HepG2 (cell line): ENCODE measurements around the gene TXNIP. TPM values are rescaled to one million over a fixed set of nuclear protein-coding genes. Genes with fewer than 3 reads are reported as not detected.

Source experiments
- ATAC-seq: fragments of 200-7000 bp; cut with Tn5 transposase; 3 replicates; pipeline ENCODE4 v1.9.1; 2020; ENCODE audit warnings: mild to moderate bottlenecking, moderate library complexity
- BruUV-seq: library from RNA; stranded (reverse); fragments of 400-500 nt; replicated peaks from 2 replicates; lab custom pipeline; 2021; lab: Mats Ljungman, UMichigan
- CTCF ChIA-PET: fragments of 300-600 bp; formaldehyde crosslinking; extraction: SDS; loops from one replicate; lab custom pipeline; 2021; ENCODE audit warnings: low total read pairs, inconsistent platforms, low intra/inter-chr PET ratio; lab: Yijun Ruan, JAX
- POLR2A ChIA-PET: fragments of 350-600 bp; sonication (Branson Sonifier 250); formaldehyde crosslinking; loops from one replicate; lab custom pipeline; 2020; ENCODE audit warnings: antibody characterized with exemption, inconsistent platforms; lab: Yijun Ruan, JAX
- DNase-seq: peaks from one replicate; pipeline ENCODE4 v3.0.0-alpha.2; 2015; ENCODE audit warnings: low spot score
- FAIRE-seq: peaks from 3 replicates; lab custom pipeline; 2011; peaks lifted over from hg19 to GRCh38; lab: Jason Lieb, UNC
- H2AFZ ChIP-seq: one replicate; pipeline ENCODE4 v1.6.1; 2011; ENCODE audit warnings: low read length, inconsistent platforms
- H3K27ac ChIP-seq: fragments of 300-600 bp; 3 replicates; pipeline ENCODE4 v1.8.0; 2011; ENCODE audit warnings: mixed run types, mild to moderate bottlenecking, mixed read lengths, low read length, inconsistent platforms; ENCODE audit not compliant: insufficient read depth; ENCODE audit errors: extremely low read length
- H3K27me3 ChIP-seq, 2 experiments: fragments of 200-600 bp in 1 of 2; 2 replicates in 1 of 2; 3 replicates in 1 of 2; pipeline versions ENCODE4 v1.6.0 to v1.8.0; 2011; ENCODE audit warnings: low read length in 2 of 2, mild to moderate bottlenecking in 2 of 2, moderate library complexity in 2 of 2, inconsistent platforms in 1 of 2; ENCODE audit not compliant: insufficient read depth in 2 of 2, control insufficient read depth in 1 of 2
- H3K36me3 ChIP-seq, 2 experiments: fragments of 200-600 bp in 1 of 2; replicated peaks in 1 of 2; 2 replicates in 1 of 2; 3 replicates in 1 of 2; pipeline versions ENCODE4 v1.5.1 to v1.8.0; 2011; ENCODE audit warnings: low read length in 2 of 2, inconsistent platforms in 1 of 2; ENCODE audit not compliant: insufficient read depth in 2 of 2, control insufficient read depth in 1 of 2
- H3K4me1 ChIP-seq: 2 replicates; pipeline ENCODE4 v1.5.1; 2012; ENCODE audit warnings: low read length, inconsistent platforms; ENCODE audit not compliant: insufficient read depth
- H3K4me2 ChIP-seq: 2 replicates; pipeline ENCODE4 v1.6.0; 2011; ENCODE audit warnings: low read depth, low read length, inconsistent platforms
- H3K4me3 ChIP-seq, 3 experiments: fragments of 200-600 bp in 1 of 3; sonication (generic), shearing (Covaris generic) in 1 of 3; replicated peaks in 1 of 3; 2 replicates each; pipeline ENCODE4 v1.5.1; 2011 to 2016; ENCODE audit warnings: low read length in 3 of 3, inconsistent platforms in 2 of 3, low read depth in 2 of 3, mild to moderate bottlenecking in 2 of 3, control low read depth in 1 of 3, mixed read lengths in 1 of 3; ENCODE audit not compliant: insufficient read depth in 1 of 3
- H3K79me2 ChIP-seq: one replicate; pipeline ENCODE4 v1.6.1; 2011; ENCODE audit warnings: low read length, inconsistent platforms; ENCODE audit not compliant: insufficient read depth
- H3K9ac ChIP-seq: 2 replicates; pipeline ENCODE4 v1.6.0; 2011; ENCODE audit warnings: mild to moderate bottlenecking, low read depth, low read length, inconsistent platforms; ENCODE audit not compliant: insufficient read depth
- H3K9me3 ChIP-seq: 2 replicates; pipeline ENCODE4 v1.5.1; 2012; ENCODE audit warnings: mild to moderate bottlenecking, low read length
- H4K20me1 ChIP-seq: 2 replicates; pipeline ENCODE4 v1.6.0; 2011; ENCODE audit warnings: inconsistent platforms, mild to moderate bottlenecking, low read length, moderate library complexity; ENCODE audit not compliant: insufficient read depth
- ARID2 ChIP-seq: sonication (generic); formaldehyde crosslinking; IDR thresholded peaks from 2 replicates; pipeline ENCODE4 v1.8.1; 2022; ENCODE audit warnings: mild to moderate bottlenecking, missing genetic modification reagents, borderline replicate concordance
- CHD4 ChIP-seq: fragments of 200-600 bp; sonication (generic); IDR thresholded peaks from 2 replicates; pipeline ENCODE4 v1.7.0; 2017; ENCODE audit warnings: mild to moderate bottlenecking, low read length, borderline replicate concordance
- HNRNPH1 ChIP-seq: fragments of 200-400 bp; formaldehyde crosslinking; optimal IDR thresholded peaks from 2 replicates; pipeline ENCODE3; 2017; ENCODE audit warnings: mild to moderate bottlenecking, low read depth, low read length
- KLF11 ChIP-seq: IDR thresholded peaks from 2 replicates; pipeline ENCODE4 v1.6.1; 2016; ENCODE audit warnings: missing compliant biosample characterization
- MBD4 ChIP-seq: IDR thresholded peaks from 2 replicates; pipeline ENCODE4 v1.6.1; 2012; ENCODE audit warnings: low read length, inconsistent platforms, borderline replicate concordance
- PLRG1 ChIP-seq: fragments of 450-650 bp; conservative IDR thresholded peaks from 2 replicates; pipeline ENCODE4 v1.6.1; 2016
- RAD51 ChIP-seq: fragments of 450-650 bp; IDR thresholded peaks from 2 replicates; pipeline ENCODE4 v1.6.1; 2016; ENCODE audit warnings: borderline replicate concordance
- TSC22D2 ChIP-seq: sonication (generic); formaldehyde crosslinking; IDR thresholded peaks from 2 replicates; pipeline ENCODE4 v1.5.1; 2020; ENCODE audit warnings: missing genetic modification reagents, mild to moderate bottlenecking, borderline replicate concordance
- ZFYVE20 ChIP-seq: sonication (generic); formaldehyde crosslinking; IDR thresholded peaks from 2 replicates; pipeline ENCODE4 v1.8.0; 2023; ENCODE audit warnings: low read depth, mild to moderate bottlenecking, moderate library complexity, missing genetic modification reagents, borderline replicate concordance
- ZNF556 ChIP-seq: sonication (generic); formaldehyde crosslinking; IDR thresholded peaks from 2 replicates; pipeline ENCODE4 v1.4.0; 2020; ENCODE audit warnings: mild to moderate bottlenecking, missing genetic modification reagents, borderline replicate concordance
- ZSCAN31 ChIP-seq: sonication (generic); formaldehyde crosslinking; IDR thresholded peaks from 2 replicates; pipeline ENCODE4 v1.5.0; 2020; ENCODE audit warnings: low read depth, mild to moderate bottlenecking, missing genetic modification reagents
- WGBS: methylation state at CpG from one replicate; pipeline ENCODE4 v1.1.6; 2017; ENCODE audit warnings: low lambda C conversion rate; 5-methylcytosine and 5-hydroxymethylcytosine counted together
- in situ Hi-C: cut with HindIII; loops from 2 replicates; pipeline ENCODE4 v1.10.0; 2017; ENCODE audit warnings: low pct_unique_long_range_greater_than_20kb; ENCODE audit not compliant: extremely low pct_ligation_motif_present
- intact Hi-C: fragments of 100-400 bp; cut with micrococcal nuclease; formaldehyde crosslinking; loops from one replicate; pipeline ENCODE4 v1.10.0; 2022; ENCODE audit not compliant: unreplicated experiment
- polyA plus RNA-seq, 8 experiments: library from polyadenylated mRNA; depleted of rRNA in 3 of 8; stranded (reverse) in 7 of 8; unstranded in 1 of 8; fragments of >200 nt; fragmentation: Illumina TruSeq in 4 of 8; extraction: Trizol in 4 of 8; gene quantifications; 2 replicates each; pipeline versions ENCODE4 v1.2.1 to v1.2.3, GENCODE V29; 2011 to 2016; ENCODE audit warnings: low read depth in 4 of 8, missing spikeins in 1 of 8, mixed read lengths in 1 of 8; ENCODE audit not compliant: insufficient read depth in 1 of 8
- total RNA-seq, 5 experiments: library from RNA; depleted of rRNA; stranded (reverse); fragments of >200 nt; fragmentation: Illumina TruSeq; extraction: Trizol; gene quantifications; 2 replicates each; pipeline ENCODE4 v1.2.3, GENCODE V29; 2016; ENCODE audit warnings: low read depth in 1 of 5
- TF ChIP-seq, protein P1 (sequence below): sonication (generic); formaldehyde crosslinking; IDR thresholded peaks from 2 replicates; pipeline ENCODE4 v1.5.0; 2020; ENCODE audit warnings: missing genetic modification reagents
- TF ChIP-seq, protein P2 (sequence below): sonication (generic); formaldehyde crosslinking; IDR thresholded peaks from 2 replicates; pipeline ENCODE4 v1.4.0; 2020; ENCODE audit warnings: mild to moderate bottlenecking, missing genetic modification reagents
- TF ChIP-seq, protein P3 (sequence below): sonication (generic); formaldehyde crosslinking; IDR thresholded peaks from 2 replicates; pipeline ENCODE4 v1.8.1; 2023; ENCODE audit warnings: mild to moderate bottlenecking, moderate library complexity, missing genetic modification reagents

Gene TXNIP
- total and polyA plus RNA-seq, 2 of the 13 experiments (the other 11 are each of a cell fraction or from before 2014, with no cell fraction given), result 24.4 to 237 TPM

DNA sequence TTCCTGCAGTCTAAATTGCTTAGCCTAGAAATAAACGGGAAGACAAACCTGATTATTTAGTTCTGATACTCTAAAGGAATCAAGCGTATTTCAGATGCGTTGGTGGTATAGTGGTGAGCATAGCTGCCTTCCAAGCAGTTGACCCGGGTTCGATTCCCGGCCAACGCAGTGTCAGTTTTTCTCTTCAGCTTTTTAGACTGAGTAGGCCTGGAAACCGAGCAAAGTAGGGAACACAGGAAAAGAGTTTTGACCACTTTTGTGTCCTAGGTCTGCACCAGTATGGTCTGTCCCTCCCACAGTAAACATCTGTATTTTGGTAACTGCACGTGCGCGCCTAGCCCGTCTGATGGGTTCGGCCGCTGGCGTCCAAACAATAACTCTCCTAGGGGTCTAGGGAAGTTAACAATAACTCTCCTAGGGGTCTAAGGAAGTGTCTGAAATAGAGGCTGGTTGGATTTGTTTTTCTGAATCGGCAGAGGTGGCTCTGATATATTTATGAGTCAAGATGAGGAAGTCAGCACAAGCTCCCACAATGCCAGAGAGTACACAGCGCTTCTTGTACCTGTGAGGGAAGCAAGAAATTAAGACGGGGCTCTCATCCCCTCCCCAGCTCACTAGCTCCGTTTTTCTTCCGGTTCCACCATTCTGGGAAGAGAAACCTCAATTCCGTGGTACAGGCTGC is 40.7 kb upstream of the TXNIP start (continued):
- TF ChIP-seq, protein P1, sequence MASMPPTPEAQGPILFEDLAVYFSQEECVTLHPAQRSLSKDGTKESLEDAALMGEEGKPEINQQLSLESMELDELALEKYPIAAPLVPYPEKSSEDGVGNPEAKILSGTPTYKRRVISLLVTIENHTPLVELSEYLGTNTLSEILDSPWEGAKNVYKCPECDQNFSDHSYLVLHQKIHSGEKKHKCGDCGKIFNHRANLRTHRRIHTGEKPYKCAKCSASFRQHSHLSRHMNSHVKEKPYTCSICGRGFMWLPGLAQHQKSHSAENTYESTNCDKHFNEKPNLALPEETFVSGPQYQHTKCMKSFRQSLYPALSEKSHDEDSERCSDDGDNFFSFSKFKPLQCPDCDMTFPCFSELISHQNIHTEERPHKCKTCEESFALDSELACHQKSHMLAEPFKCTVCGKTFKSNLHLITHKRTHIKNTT, result 0 out of 2 replicates have a peak, but pooled peaks have one; percentile 38
- TF ChIP-seq, all 625 proteins: peak for 100

DNA sequence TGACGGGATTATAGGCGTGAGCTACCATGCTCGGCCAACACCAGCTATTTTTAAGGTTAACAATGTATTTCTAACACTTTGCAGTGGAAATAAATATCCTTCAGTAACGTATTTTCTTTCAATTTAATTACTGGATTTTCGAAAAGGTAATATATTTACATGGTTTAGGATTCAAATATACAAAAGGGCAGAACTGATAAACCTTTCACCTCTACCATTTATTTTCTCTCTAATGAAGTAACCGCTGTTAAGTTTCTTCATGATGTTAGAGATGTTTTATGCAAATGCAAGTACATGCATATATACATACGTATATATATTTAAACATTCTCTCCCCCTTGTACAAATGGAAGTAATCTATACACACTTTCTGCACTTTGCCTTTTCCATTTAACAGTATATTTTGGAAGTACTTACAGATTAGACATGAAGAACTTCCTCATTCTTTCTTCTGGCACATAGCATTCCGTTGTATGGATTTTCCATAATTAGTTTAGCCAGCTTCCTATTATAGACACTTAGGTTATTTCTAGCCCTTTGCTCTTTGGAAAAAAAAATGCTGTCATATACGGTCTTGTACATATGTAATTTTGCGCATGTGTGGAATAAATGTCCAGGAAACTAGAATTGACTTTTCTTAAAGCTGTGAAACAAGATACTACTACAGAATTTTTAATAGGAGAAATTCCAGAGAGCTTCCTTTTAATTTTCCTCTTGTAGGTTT is 40.0 kb upstream of the TXNIP start:
- DNase-seq (peak; percentile 41), ATAC-seq (no peak), FAIRE-seq (peak; percentile 56)
- no peaks in the 10 kb centered on the region for H3K36me3 ChIP-seq
- peak overlapping the region; percentile 73 to 86 (median 84) for H3K4me3 ChIP-seq
- H3K27ac ChIP-seq, result peak overlapping the region; percentile 62
- POLR2A ChIA-PET, result interaction anchor here (0.6 to 9.1 kb wide), 7 partner anchors 8 to 200 kb away, joined by 3 to 297 read pairs (median 13); partner anchors contain the start of genes ANKRD34A, HJV, POLR3GL and RBM8A
- H3K79me2 ChIP-seq, result no peaks in the 10 kb centered on the region
- CTCF ChIA-PET, result no interaction called here
- no TSS peak for BruUV-seq
- H4K20me1 ChIP-seq, result no peaks in the 10 kb centered on the region
- peaks cover 52% of the 10 kb centered on the region for H3K4me1 ChIP-seq
- WGBS, result 5% methylated on average over 10 of the region's 10 CpGs
- H2AFZ ChIP-seq, result no peak overlapping the region
- intact Hi-C loops, result no loop called here
- no peaks in the 10 kb centered on the region for H3K9me3 ChIP-seq
- H3K9ac ChIP-seq, result peak overlapping the region; percentile 89
- in situ Hi-C loops, result no loop called here
- H3K27me3 ChIP-seq, result no peaks in the 10 kb centered on the region; a peak in 1 of 5 replicates
- H3K4me2 ChIP-seq, result peak overlapping the region; percentile 82
- TF ChIP-seq TSC22D2 (CRISPR knock-in tag) (no peak), HNRNPH1 (no peak), ARID2 (CRISPR knock-in tag) (0 out of 2 replicates have a peak, but pooled peaks have one; percentile 45), PLRG1 (no peak), ZSCAN31 (CRISPR knock-in tag) (no peak), RAD51 (no peak), ZNF556 (CRISPR knock-in tag) (no peak), ZFYVE20 (CRISPR knock-in tag) (no peak), KLF11 (CRISPR knock-in tag) (no peak), CHD4 (peak; percentile 8; the same call in 1 of the 2 replicates), MBD4 (0 out of 2 replicates have a peak, but pooled peaks have one; percentile 20)
- TF ChIP-seq, protein P2, sequence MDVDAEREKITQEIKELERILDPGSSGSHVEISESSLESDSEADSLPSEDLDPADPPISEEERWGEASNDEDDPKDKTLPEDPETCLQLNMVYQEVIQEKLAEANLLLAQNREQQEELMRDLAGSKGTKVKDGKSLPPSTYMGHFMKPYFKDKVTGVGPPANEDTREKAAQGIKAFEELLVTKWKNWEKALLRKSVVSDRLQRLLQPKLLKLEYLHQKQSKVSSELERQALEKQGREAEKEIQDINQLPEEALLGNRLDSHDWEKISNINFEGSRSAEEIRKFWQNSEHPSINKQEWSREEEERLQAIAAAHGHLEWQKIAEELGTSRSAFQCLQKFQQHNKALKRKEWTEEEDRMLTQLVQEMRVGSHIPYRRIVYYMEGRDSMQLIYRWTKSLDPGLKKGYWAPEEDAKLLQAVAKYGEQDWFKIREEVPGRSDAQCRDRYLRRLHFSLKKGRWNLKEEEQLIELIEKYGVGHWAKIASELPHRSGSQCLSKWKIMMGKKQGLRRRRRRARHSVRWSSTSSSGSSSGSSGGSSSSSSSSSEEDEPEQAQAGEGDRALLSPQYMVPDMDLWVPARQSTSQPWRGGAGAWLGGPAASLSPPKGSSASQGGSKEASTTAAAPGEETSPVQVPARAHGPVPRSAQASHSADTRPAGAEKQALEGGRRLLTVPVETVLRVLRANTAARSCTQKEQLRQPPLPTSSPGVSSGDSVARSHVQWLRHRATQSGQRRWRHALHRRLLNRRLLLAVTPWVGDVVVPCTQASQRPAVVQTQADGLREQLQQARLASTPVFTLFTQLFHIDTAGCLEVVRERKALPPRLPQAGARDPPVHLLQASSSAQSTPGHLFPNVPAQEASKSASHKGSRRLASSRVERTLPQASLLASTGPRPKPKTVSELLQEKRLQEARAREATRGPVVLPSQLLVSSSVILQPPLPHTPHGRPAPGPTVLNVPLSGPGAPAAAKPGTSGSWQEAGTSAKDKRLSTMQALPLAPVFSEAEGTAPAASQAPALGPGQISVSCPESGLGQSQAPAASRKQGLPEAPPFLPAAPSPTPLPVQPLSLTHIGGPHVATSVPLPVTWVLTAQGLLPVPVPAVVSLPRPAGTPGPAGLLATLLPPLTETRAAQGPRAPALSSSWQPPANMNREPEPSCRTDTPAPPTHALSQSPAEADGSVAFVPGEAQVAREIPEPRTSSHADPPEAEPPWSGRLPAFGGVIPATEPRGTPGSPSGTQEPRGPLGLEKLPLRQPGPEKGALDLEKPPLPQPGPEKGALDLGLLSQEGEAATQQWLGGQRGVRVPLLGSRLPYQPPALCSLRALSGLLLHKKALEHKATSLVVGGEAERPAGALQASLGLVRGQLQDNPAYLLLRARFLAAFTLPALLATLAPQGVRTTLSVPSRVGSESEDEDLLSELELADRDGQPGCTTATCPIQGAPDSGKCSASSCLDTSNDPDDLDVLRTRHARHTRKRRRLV (CRISPR knock-in tag), result peak; percentile 73; the same call in 1 of the 2 replicates
- TF ChIP-seq, protein P3, sequence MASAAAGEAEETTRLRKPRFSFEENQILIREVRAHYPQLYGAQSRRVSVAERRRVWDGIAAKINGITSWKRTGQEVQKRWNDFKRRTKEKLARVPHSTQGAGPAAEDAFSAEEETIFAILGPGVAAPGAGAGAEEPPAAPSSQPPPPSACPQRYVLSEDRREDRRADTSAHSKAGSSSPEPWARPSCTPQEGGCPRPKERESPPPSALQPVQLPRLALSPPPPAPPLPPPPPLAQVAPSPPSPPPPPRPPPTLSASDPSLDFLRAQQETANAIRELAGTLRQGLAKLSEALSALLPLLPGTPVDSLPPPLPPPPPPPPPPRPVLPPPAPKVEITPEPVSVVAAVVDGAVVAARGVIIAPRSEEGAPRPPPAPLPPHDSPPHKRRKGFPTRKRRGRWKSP (CRISPR knock-in tag), result no peak
